A673 (cell line): ENCODE measurements around the gene KAZN.

ENCODE experiments used
- CTCF ChIP-seq: fragments of 300-800, 200-600 bp; sonication (generic); conservative IDR thresholded peaks from 2 replicates; pipeline ENCODE4 v1.5.1; 2017; ENCODE audit warnings: low read depth, mild to moderate bottlenecking, antibody characterized with exemption, low read length, moderate library complexity, mixed read lengths
- EZH2 ChIP-seq: fragments of 200-600 bp; sonication (generic); IDR thresholded peaks from 2 replicates; pipeline ENCODE4 v1.6.1; 2017; ENCODE audit warnings: borderline replicate concordance, low read depth, mild to moderate bottlenecking, mixed read lengths, antibody characterized with exemption, low read length; ENCODE audit not compliant: poor library complexity, severe bottlenecking

- TF ChIP-seq CTCF (no peak), EZH2 (no peak)
Measured at GRCh38 chr1:15156807-15157380, 558.4 kb downstream of the KAZN start.
